ENCODE results near the gene ZC3H15.

- no peak for TF ChIP-seq CTCF (IDR thresholded peaks at IDR 0.05)
- no peak for TF ChIP-seq POLR2A (IDR thresholded peaks at IDR 0.05)
Measured at GRCh38 chr2:186485576-186485870, 537 bp upstream of the ZC3H15 start.

All from heart left ventricle (tissue), 13 donors.